GM21360 (cell line): ENCODE results near the gene METTL4.

Experiments
- ATAC-seq: cut with Tn5 transposase; IDR thresholded peaks from one replicate; pipeline ENCODE4 v1.9.1; 2021; ENCODE audit warnings: mild to moderate bottlenecking, moderate library complexity; ENCODE audit not compliant: unreplicated experiment

METTL4 gene

GRCh38 chr18:2571200-2572170 lies at the start of gene METTL4, which contains the start of gene NDC80:
Gene METTL4, minus strand, starts transcription at chr18:2571505. Its CDS starts 4,289 bp downstream, at chr18:2567216.
Gene NDC80, plus strand, starts transcription at chr18:2571557. Its CDS starts 1,429 bp downstream, at chr18:2572986.
- peak; percentile 69 for ATAC-seq

GRCh38 chr18:2618009-2618408 lies 46.7 kb upstream of the METTL4 start:
- no peak for ATAC-seq

- ATAC-seq, result no peak
These were observed 46.2 kb upstream of the METTL4 start for GRCh38 chr18:2617401-2617998.

GRCh38 chr18:2612996-2613395 lies 41.7 kb upstream of the METTL4 start:
- ATAC-seq, result no peak

GRCh38 chr18:2610549-2610948 lies 39.2 kb upstream of the METTL4 start:
- no peak for ATAC-seq

- ATAC-seq, result no peak
These were observed 38.3 kb upstream of the METTL4 start for GRCh38 chr18:2609604-2610003.

GRCh38 chr18:2606335-2606734 lies 35.0 kb upstream of the METTL4 start:
- no peak for ATAC-seq

GRCh38 chr18:2602844-2603243 lies 31.5 kb upstream of the METTL4 start:
- ATAC-seq, result no peak

GRCh38 chr18:2597639-2598038 lies 26.3 kb upstream of the METTL4 start:
- no peak for ATAC-seq

- ATAC-seq, result no peak
These were observed 19.0 kb upstream of the METTL4 start for GRCh38 chr18:2590303-2590702.

- no peak for ATAC-seq
These were observed 18.2 kb upstream of the METTL4 start for GRCh38 chr18:2589345-2590068.

GRCh38 chr18:2588666-2589344 lies 17.5 kb upstream of the METTL4 start:
- no peak for ATAC-seq

- no peak for ATAC-seq
These were observed 16.5 kb upstream of the METTL4 start for GRCh38 chr18:2587788-2588187.

- no peak for ATAC-seq
These were observed 2.1 kb upstream of the METTL4 start for GRCh38 chr18:2573408-2573807.

- ATAC-seq, result no peak
These were observed 1.6 kb upstream of the METTL4 start for GRCh38 chr18:2572892-2573291.

- no peak for ATAC-seq
These were observed 865 bp upstream of the METTL4 start for GRCh38 chr18:2572171-2572569.

- peak; percentile 52 for ATAC-seq
These were observed 519 bp downstream of the METTL4 start for GRCh38 chr18:2570772-2571199.

- ATAC-seq, result no peak
These were observed 1.7 kb downstream of the METTL4 start for GRCh38 chr18:2569338-2570207.

- no peak for ATAC-seq
These were observed 2.7 kb downstream of the METTL4 start for GRCh38 chr18:2568605-2569004.

GRCh38 chr18:2568129-2568528 lies 3.2 kb downstream of the METTL4 start:
- ATAC-seq, result no peak
